ENCODE results near the gene SARS1.

DNA sequence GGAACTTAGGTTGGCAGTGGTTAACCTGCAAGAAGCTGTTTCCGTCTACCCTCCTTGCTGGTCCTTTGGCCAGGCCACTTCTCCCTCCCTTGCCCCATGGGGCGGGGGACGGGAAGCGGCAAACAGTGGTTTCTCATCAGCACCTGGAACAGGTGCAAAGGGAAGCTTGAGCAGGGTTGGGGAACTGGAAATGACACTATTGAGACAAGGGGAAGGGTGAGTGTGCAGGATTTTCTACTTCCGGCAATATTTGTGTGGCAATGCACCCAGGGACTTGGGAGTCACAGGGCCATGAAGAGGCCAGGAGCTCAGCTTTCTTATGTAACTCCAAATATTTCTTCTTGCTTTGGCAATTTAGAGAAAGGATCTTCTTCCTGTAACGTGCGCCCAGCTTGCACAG lies 29.0 kb upstream of the SARS1 start:
- TF ChIP-seq, protein P1, sequence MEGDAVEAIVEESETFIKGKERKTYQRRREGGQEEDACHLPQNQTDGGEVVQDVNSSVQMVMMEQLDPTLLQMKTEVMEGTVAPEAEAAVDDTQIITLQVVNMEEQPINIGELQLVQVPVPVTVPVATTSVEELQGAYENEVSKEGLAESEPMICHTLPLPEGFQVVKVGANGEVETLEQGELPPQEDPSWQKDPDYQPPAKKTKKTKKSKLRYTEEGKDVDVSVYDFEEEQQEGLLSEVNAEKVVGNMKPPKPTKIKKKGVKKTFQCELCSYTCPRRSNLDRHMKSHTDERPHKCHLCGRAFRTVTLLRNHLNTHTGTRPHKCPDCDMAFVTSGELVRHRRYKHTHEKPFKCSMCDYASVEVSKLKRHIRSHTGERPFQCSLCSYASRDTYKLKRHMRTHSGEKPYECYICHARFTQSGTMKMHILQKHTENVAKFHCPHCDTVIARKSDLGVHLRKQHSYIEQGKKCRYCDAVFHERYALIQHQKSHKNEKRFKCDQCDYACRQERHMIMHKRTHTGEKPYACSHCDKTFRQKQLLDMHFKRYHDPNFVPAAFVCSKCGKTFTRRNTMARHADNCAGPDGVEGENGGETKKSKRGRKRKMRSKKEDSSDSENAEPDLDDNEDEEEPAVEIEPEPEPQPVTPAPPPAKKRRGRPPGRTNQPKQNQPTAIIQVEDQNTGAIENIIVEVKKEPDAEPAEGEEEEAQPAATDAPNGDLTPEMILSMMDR (IDR thresholded peaks at IDR 0.05), result no peak
- TF ChIP-seq, protein P2, sequence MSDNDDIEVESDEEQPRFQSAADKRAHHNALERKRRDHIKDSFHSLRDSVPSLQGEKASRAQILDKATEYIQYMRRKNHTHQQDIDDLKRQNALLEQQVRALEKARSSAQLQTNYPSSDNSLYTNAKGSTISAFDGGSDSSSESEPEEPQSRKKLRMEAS (IDR thresholded peaks at IDR 0.05; ENCODE audit: low read depth), result no peak
- TF ChIP-seq EP300 (IDR thresholded peaks at IDR 0.05; ENCODE audit: borderline replicate concordance in 1 of 2, low read depth in 1 of 2, low read length in 1 of 2) (no peak), RFX5 (IDR thresholded peaks at IDR 0.05; ENCODE audit: low read length) (no peak), RXRA (IDR thresholded peaks at IDR 0.05; ENCODE audit: borderline replicate concordance, low read depth) (no peak), SMC3 (IDR thresholded peaks at IDR 0.05; ENCODE audit: low read depth, low read length) (no peak), NFIC (IDR thresholded peaks at IDR 0.05; ENCODE audit: borderline replicate concordance) (no peak), SIN3A (IDR thresholded peaks at IDR 0.05; ENCODE audit: borderline replicate concordance, low read depth, low read length) (no peak), JUND (IDR thresholded peaks at IDR 0.05) (no peak), RAD21 (IDR thresholded peaks at IDR 0.05; ENCODE audit: low read length) (no peak), POLR2AphosphoS5 (IDR thresholded peaks at IDR 0.05; ENCODE audit: low read depth, low read length) (no peak), ELF1 (IDR thresholded peaks at IDR 0.05) (no peak)
- TF ChIP-seq, protein P3, sequence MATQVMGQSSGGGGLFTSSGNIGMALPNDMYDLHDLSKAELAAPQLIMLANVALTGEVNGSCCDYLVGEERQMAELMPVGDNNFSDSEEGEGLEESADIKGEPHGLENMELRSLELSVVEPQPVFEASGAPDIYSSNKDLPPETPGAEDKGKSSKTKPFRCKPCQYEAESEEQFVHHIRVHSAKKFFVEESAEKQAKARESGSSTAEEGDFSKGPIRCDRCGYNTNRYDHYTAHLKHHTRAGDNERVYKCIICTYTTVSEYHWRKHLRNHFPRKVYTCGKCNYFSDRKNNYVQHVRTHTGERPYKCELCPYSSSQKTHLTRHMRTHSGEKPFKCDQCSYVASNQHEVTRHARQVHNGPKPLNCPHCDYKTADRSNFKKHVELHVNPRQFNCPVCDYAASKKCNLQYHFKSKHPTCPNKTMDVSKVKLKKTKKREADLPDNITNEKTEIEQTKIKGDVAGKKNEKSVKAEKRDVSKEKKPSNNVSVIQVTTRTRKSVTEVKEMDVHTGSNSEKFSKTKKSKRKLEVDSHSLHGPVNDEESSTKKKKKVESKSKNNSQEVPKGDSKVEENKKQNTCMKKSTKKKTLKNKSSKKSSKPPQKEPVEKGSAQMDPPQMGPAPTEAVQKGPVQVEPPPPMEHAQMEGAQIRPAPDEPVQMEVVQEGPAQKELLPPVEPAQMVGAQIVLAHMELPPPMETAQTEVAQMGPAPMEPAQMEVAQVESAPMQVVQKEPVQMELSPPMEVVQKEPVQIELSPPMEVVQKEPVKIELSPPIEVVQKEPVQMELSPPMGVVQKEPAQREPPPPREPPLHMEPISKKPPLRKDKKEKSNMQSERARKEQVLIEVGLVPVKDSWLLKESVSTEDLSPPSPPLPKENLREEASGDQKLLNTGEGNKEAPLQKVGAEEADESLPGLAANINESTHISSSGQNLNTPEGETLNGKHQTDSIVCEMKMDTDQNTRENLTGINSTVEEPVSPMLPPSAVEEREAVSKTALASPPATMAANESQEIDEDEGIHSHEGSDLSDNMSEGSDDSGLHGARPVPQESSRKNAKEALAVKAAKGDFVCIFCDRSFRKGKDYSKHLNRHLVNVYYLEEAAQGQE (IDR thresholded peaks at IDR 0.05; ENCODE audit: low read depth, low read length), result no peak
